ENCODE results near the gene SOD2.

DNA sequence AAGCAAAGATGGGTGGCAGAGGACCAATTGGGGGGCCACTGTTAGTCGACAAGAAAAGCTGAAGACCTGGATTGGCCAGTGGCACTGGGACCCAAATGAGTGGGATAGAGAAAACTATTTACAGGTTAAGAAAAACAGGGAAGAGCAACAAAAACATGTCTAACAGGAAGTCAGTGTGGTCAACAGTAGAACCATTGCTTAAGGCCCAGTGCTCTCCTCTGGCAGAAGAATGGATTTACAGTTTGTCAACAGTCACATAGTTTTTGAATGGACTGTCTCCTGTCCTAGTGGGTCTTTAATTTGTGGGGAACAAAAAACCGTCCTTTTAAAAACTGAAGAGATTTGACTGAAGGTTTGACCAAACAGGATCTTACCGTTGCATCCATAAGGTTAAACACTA, 22.1 kb upstream of the SOD2 start:
- TF ChIP-seq, protein P1, sequence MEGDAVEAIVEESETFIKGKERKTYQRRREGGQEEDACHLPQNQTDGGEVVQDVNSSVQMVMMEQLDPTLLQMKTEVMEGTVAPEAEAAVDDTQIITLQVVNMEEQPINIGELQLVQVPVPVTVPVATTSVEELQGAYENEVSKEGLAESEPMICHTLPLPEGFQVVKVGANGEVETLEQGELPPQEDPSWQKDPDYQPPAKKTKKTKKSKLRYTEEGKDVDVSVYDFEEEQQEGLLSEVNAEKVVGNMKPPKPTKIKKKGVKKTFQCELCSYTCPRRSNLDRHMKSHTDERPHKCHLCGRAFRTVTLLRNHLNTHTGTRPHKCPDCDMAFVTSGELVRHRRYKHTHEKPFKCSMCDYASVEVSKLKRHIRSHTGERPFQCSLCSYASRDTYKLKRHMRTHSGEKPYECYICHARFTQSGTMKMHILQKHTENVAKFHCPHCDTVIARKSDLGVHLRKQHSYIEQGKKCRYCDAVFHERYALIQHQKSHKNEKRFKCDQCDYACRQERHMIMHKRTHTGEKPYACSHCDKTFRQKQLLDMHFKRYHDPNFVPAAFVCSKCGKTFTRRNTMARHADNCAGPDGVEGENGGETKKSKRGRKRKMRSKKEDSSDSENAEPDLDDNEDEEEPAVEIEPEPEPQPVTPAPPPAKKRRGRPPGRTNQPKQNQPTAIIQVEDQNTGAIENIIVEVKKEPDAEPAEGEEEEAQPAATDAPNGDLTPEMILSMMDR (IDR thresholded peaks at IDR 0.05), result no peak
- TF ChIP-seq ZFX (IDR thresholded peaks at IDR 0.05; ENCODE audit: borderline replicate concordance), result no peak

Data from 22Rv1 (cell line).